Suprapubic skin (tissue), 4 donors: ENCODE data around the gene CD3D. TPM values are rescaled to one million over a fixed set of nuclear protein-coding genes. Genes with fewer than 3 reads are reported as not detected.
A peak's percentile ranks its signal among the peaks of the same experiment; 100 is the strongest.

Experiments used
- DNase-seq, 2 donors: peaks; one replicate each; pipeline ENCODE4 v3.0.0-alpha.2; 2019; ENCODE audit warnings: low spot score in 2 of 2
- H3K27ac ChIP-seq: fragments of 200-600 bp; sonication (generic); one replicate; pipeline ENCODE4 v1.5.1; 2019
- H3K27me3 ChIP-seq: fragments of 200-600 bp; sonication (generic); one replicate; pipeline ENCODE4 v1.5.1; 2019
- H3K36me3 ChIP-seq: fragments of 200-600 bp; sonication (generic); one replicate; pipeline ENCODE4 v1.5.1; 2019
- H3K4me1 ChIP-seq: fragments of 200-600 bp; sonication (generic); one replicate; pipeline ENCODE4 v1.5.1; 2019
- H3K4me3 ChIP-seq: fragments of 200-600 bp; sonication (generic); one replicate; pipeline ENCODE4 v1.5.1; 2019; ENCODE audit warnings: mild to moderate bottlenecking
- H3K9me3 ChIP-seq: fragments of 200-600 bp; sonication (generic); one replicate; pipeline ENCODE4 v1.5.1; 2019
- CTCF ChIP-seq, 2 donors: fragments of 200-600 bp in 1 of 2; fragments of 450-650 bp in 1 of 2; sonication (generic) in 1 of 2; IDR thresholded peaks; one replicate each; pipeline ENCODE4 v1.5.1; 2016 to 2019; ENCODE audit warnings: antibody characterized with exemption in 2 of 2, mild to moderate bottlenecking in 1 of 2, moderate library complexity in 1 of 2
- EP300 ChIP-seq: sonication (generic); formaldehyde crosslinking; IDR thresholded peaks from one replicate; pipeline ENCODE4 v1.6.1; 2017; ENCODE audit warnings: antibody characterized with exemption
- POLR2A ChIP-seq, 2 donors: fragments of 450-650 bp; IDR thresholded peaks; one replicate each; pipeline ENCODE4 v1.6.1; 2017; ENCODE audit warnings: antibody characterized with exemption in 2 of 2, mild to moderate bottlenecking in 2 of 2, moderate library complexity in 2 of 2
- POLR2AphosphoS5 ChIP-seq, 3 donors: sonication (generic); formaldehyde crosslinking; IDR thresholded peaks; one replicate each; pipeline ENCODE4 v1.6.1; 2017; ENCODE audit warnings: antibody characterized with exemption in 3 of 3
- WGBS: methylation state at CpG from one replicate; pipeline ENCODE4 v1.1.5; 2018; 5-methylcytosine and 5-hydroxymethylcytosine counted together
- total RNA-seq, 4 donors: library from RNA; depleted of rRNA; stranded (reverse); fragments of >200 nt; gene quantifications; one replicate each; pipeline ENCODE4 v1.1.0, GENCODE V29; 2016

Gene CD3D
- total RNA-seq, 4 donors from 2014 or later: 1.8 to 4.4 TPM; not detected in 2

GRCh38 chr11:118364956-118365615 lies 22.6 kb upstream of the CD3D start:
- no peak overlapping the region for H3K27ac ChIP-seq

DNA sequence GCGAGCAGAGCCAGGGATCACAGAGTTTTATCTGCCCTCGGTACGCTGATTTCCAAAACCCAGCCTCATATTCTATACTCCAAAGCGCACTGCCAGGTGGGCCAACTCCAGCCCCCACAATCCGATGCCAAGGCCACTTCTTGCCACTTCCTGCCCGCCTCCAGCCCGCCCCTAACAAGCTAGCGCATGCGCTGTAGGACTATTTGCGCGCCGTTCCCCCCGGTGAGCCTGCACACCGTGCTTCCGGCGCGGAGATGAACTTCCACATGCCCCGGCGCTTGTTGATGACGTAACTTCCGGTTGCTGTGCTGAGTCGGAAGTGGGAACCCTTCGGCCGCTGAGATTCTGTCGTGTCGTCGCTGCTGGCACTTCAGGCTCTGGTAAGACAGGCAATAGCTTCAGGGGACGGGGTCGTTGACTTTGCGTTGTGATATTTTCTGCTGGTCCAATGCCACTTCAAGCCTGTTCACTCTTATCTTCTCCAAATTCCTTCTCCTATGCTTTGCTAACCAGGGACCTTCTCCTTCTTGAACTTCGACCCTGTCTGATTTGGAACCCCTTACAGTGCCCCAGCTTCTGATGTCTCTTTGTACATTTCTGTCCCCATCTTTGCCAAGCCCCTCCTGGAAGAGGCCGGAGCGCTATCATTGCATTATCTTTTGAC lies 16.9 kb upstream of the CD3D start, which contains the start of gene UBE4A:
Gene UBE4A (plus strand): TSS at position 306 of the 664 bp plus-strand sequence. CDS start 5,481 bp downstream, outside the sequence.
- Histone ChIP-seq H3K4me3 (peak within 1 kb of the TSS; percentile 89), H3K27me3 (no peaks in the 10 kb centered on the region), H3K4me1 (peaks cover 22% of the 10 kb centered on the region), H3K9me3 (no peaks in the 10 kb centered on the region), H3K36me3 (no peaks in the 10 kb centered on the region), H3K27ac (peak within 1 kb of the TSS; percentile 63)
- TF ChIP-seq CTCF (IDR thresholded peaks at IDR 0.05): no peak
- TF ChIP-seq POLR2AphosphoS5 (IDR thresholded peaks at IDR 0.05): peak; percentile 14 to 93 (median 92)
- peak in 1 of 2 donors; percentile 77 for TF ChIP-seq POLR2A (IDR thresholded peaks at IDR 0.05)
- TF ChIP-seq EP300: no peak
- 4% methylated on average over 32 of the region's 33 CpGs for WGBS
- DNase-seq: peak; percentile 97 to 98

More at GRCh38 chr11:118364956-118365615, 22.6 kb upstream of the CD3D start:
- Histone ChIP-seq H3K36me3 (peaks cover 39% of the 10 kb centered on the region), H3K4me1 (peaks cover 32% of the 10 kb centered on the region), H3K4me3 (no peak overlapping the region), H3K27me3 (no peaks in the 10 kb centered on the region), H3K9me3 (no peaks in the 10 kb centered on the region)
- no peak for DNase-seq
- TF ChIP-seq EP300: no peak
- 83% methylated on average over 3 of the region's 3 CpGs for WGBS

DNA sequence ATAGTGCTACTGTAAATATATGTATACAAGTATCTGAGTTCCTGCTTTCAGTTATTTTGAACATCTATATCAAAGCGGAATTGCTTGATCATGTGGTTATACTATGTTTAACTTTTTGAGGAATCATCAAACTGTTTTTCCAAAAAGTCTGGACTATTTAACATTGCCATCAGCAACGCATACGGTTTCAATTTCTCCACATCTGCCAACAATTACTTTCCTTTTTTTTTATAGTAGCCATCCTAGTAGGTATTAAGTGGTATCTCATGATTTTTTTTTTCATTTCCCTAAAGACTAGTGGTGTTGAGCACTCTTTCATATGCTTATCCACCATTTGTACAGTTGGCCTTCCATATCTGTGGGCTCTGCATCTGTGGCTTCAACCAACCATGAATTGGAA lies 15.6 kb upstream of the CD3D start:
- TF ChIP-seq POLR2A (IDR thresholded peaks at IDR 0.05): no peak
- no peak for TF ChIP-seq EP300
- no peak for TF ChIP-seq POLR2AphosphoS5 (IDR thresholded peaks at IDR 0.05)
- no peak for TF ChIP-seq CTCF (IDR thresholded peaks at IDR 0.05)
- no peaks in the 10 kb centered on the region for H3K36me3 ChIP-seq
- DNase-seq: no peak
- no peaks in the 10 kb centered on the region for H3K9me3 ChIP-seq
- no peak overlapping the region for H3K27ac ChIP-seq
- H3K27me3 ChIP-seq: no peaks in the 10 kb centered on the region
- no peak overlapping the region for H3K4me3 ChIP-seq
- WGBS: 39% methylated on average over 3 of the region's 3 CpGs
- H3K4me1 ChIP-seq: peaks cover 22% of the 10 kb centered on the region

DNA sequence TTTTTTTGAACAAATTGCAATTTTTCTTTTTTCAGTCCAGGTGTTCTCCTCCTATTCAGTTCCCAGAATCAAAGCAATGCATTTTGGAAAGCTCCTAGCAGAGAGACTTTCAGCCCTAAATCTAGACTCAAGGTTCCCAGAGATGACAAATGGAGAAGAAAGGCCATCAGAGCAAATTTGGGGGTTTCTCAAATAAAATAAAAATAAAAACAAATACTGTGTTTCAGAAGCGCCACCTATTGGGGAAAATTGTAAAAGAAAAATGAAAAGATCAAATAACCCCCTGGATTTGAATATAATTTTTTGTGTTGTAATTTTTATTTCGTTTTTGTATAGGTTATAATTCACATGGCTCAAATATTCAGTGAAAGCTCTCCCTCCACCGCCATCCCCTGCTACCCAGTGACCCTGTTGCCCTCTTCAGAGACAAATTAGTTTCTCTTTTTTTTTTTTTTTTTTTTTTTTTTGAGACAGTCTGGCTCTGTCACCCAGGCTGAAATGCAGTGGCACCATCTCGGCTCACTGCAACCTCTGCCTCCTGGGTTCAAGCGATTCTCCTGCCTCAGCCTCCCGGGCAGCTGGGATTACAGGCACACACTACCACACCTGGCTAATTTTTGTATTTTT lies 10.7 kb upstream of the CD3D start:
- no peaks in the 10 kb centered on the region for H3K36me3 ChIP-seq
- WGBS: 14% methylated on average over 6 of the region's 6 CpGs
- no peak for DNase-seq

GRCh38 chr11:118349475-118349874 lies 7.0 kb upstream of the CD3D start:
- DNase-seq: no peak
- Histone ChIP-seq H3K36me3 (no peaks in the 10 kb centered on the region), H3K27me3 (peaks cover 12% of the 10 kb centered on the region), H3K4me3 (no peak overlapping the region), H3K4me1 (no peaks in the 10 kb centered on the region), H3K9me3 (no peaks in the 10 kb centered on the region), H3K27ac (no peak overlapping the region)
- TF ChIP-seq EP300 (no peak), POLR2A (IDR thresholded peaks at IDR 0.05) (no peak), CTCF (IDR thresholded peaks at IDR 0.05) (no peak), POLR2AphosphoS5 (IDR thresholded peaks at IDR 0.05) (no peak)
- WGBS: 31% methylated on average over 6 of the region's 6 CpGs

More for the DNA sequence above, 10.7 kb upstream of the CD3D start:
- Histone ChIP-seq H3K27me3 (peaks cover 10% of the 10 kb centered on the region), H3K27ac (no peak overlapping the region), H3K9me3 (no peaks in the 10 kb centered on the region), H3K4me1 (no peaks in the 10 kb centered on the region), H3K4me3 (no peak overlapping the region)
- peak in 1 of 2 donors; percentile 20 for TF ChIP-seq CTCF (IDR thresholded peaks at IDR 0.05)
- TF ChIP-seq POLR2A (IDR thresholded peaks at IDR 0.05): no peak
